Stimulated activated CD4-positive, alpha-beta T cell treated with anti-CD3 and anti-CD28 coated beads, Interleukin-2, amount 100 ng/mL, for 4 hours (primary cell): ENCODE data around the gene ZBBX.
"Not testable (repeated sequence)": the region's sequence is repeated elsewhere in the genome, so short reads cannot be mapped to it uniquely, and the experiment has no call there.

Experiments used
- DNase-seq: peaks from one replicate; pipeline ENCODE4 v3.0.0-alpha.2; 2020; ENCODE audit warnings: low read depth

ZBBX gene

GRCh38 chr3:167380004-167380689, at the start of gene ZBBX:
TSS of gene ZBBX (minus strand) at chr3:167380297. CDS start at chr3:167372901, 7,396 bp downstream.
- DNase-seq: peak; percentile 69

GRCh38 chr3:167426962-167427361, 46.9 kb upstream of the ZBBX start:
- DNase-seq: not testable (repeated sequence)

- not testable (repeated sequence) for DNase-seq
Measured at GRCh38 chr3:167422396-167422795, 42.3 kb upstream of the ZBBX start.

- DNase-seq: no peak
Measured at GRCh38 chr3:167409611-167410010, 29.5 kb upstream of the ZBBX start.

GRCh38 chr3:167406876-167407492, 26.9 kb upstream of the ZBBX start:
- no peak for DNase-seq

GRCh38 chr3:167397826-167398225, 17.7 kb upstream of the ZBBX start:
- DNase-seq: no peak

- DNase-seq: no peak
Measured at GRCh38 chr3:167396075-167396474, 16.0 kb upstream of the ZBBX start.

GRCh38 chr3:167394003-167394402, 13.9 kb upstream of the ZBBX start:
- DNase-seq: no peak

- no peak for DNase-seq
Measured at GRCh38 chr3:167382155-167382554, 2.1 kb upstream of the ZBBX start.

GRCh38 chr3:167375478-167375877, 4.6 kb downstream of the ZBBX start:
- no peak for DNase-seq

GRCh38 chr3:167372138-167372537, 8.0 kb downstream of the ZBBX start:
- no peak for DNase-seq

GRCh38 chr3:167361948-167362347, 18.1 kb downstream of the ZBBX start:
- DNase-seq: no peak

- DNase-seq: no peak
Measured at GRCh38 chr3:167361306-167361705, 18.8 kb downstream of the ZBBX start.

- no peak for DNase-seq
Measured at GRCh38 chr3:167355446-167355845, 24.7 kb downstream of the ZBBX start.

- no peak for DNase-seq
Measured at GRCh38 chr3:167354751-167355150, 25.3 kb downstream of the ZBBX start.

GRCh38 chr3:167350245-167350862, 29.7 kb downstream of the ZBBX start:
- no peak for DNase-seq

- DNase-seq: no peak
Measured at GRCh38 chr3:167346171-167346570, 33.9 kb downstream of the ZBBX start.

GRCh38 chr3:167330993-167331785, 48.9 kb downstream of the ZBBX start:
- DNase-seq: no peak

- DNase-seq: no peak
Measured at GRCh38 chr3:167323572-167323971, 56.5 kb downstream of the ZBBX start.

- no peak for DNase-seq
Measured at GRCh38 chr3:167318996-167319615, 61.0 kb downstream of the ZBBX start.

- no peak for DNase-seq
Measured at GRCh38 chr3:167318306-167318705, 61.8 kb downstream of the ZBBX start.

- DNase-seq: no peak
Measured at GRCh38 chr3:167306319-167306718, 73.8 kb downstream of the ZBBX start.
